Head of caudate nucleus (tissue), 42 donors: ENCODE data around the gene EIPR1.
"Not testable (repeated sequence)": the region's sequence is repeated elsewhere in the genome, so short reads cannot be mapped to it uniquely, and the experiment has no call there.

Source experiments
- DNase-seq, 42 donors: peaks; one replicate each; pipeline versions ENCODE4 v3.0.0 to v3.0.0-alpha.2; 2020 to 2021; ENCODE audit warnings: mixed read lengths in 7 of 42
- intact Hi-C: fragments of 100-400 bp; cut with DNase I; formaldehyde crosslinking; loops from one replicate; pipeline ENCODE4 v1.15.0; 2022

Gene EIPR1

GRCh38 chr2:3369340-3370181, 8.1 kb downstream of the EIPR1 start:
- DNase-seq, intact Hi-C loops: not testable (repeated sequence)

- intact Hi-C loops, result no loop called here
- DNase-seq, result no peak
Observed at GRCh38 chr2:3368261-3368722, 9.3 kb downstream of the EIPR1 start.

GRCh38 chr2:3365219-3365618, 12.4 kb downstream of the EIPR1 start:
- DNase-seq, result no peak
- intact Hi-C loops, result no loop called here

- no peak for DNase-seq
- intact Hi-C loops, result no loop called here
Observed at GRCh38 chr2:3361518-3362389, 15.9 kb downstream of the EIPR1 start.

- intact Hi-C loops, result no loop called here
- peak in 14 of 42 donors; percentile 19 to 68 (median 38) for DNase-seq
Observed at GRCh38 chr2:3357926-3358325, 19.7 kb downstream of the EIPR1 start.

- intact Hi-C loops, DNase-seq: not testable (repeated sequence)
Observed at GRCh38 chr2:3357446-3357845, 20.2 kb downstream of the EIPR1 start.

- intact Hi-C loops, result no loop called here
- DNase-seq, result no peak
Observed at GRCh38 chr2:3356799-3357198, 20.8 kb downstream of the EIPR1 start.

- DNase-seq, result peak in 1 of 42 donors; percentile 3
- intact Hi-C loops, result no loop called here
Observed at GRCh38 chr2:3355951-3356569, 21.6 kb downstream of the EIPR1 start.

GRCh38 chr2:3354986-3355385, 22.6 kb downstream of the EIPR1 start:
- peak in 1 of 42 donors; percentile 3 for DNase-seq
- intact Hi-C loops, result no loop called here

GRCh38 chr2:3349211-3349693, 28.4 kb downstream of the EIPR1 start:
- intact Hi-C loops, result no loop called here
- peak; percentile 36 to 86 (median 67) for DNase-seq

GRCh38 chr2:3348767-3349166, 28.9 kb downstream of the EIPR1 start:
- intact Hi-C loops, result no loop called here
- peak in 24 of 42 donors; percentile 11 to 58 (median 36) for DNase-seq

GRCh38 chr2:3345621-3346020, 32.0 kb downstream of the EIPR1 start:
- intact Hi-C loops, result no loop called here

GRCh38 chr2:3344897-3345296, 32.7 kb downstream of the EIPR1 start:
- intact Hi-C loops, result no loop called here
- DNase-seq, result no peak

More at GRCh38 chr2:3345621-3346020, 32.0 kb downstream of the EIPR1 start:
- peak in 1 of 42 donors; percentile 5 for DNase-seq

- intact Hi-C loops, result no loop called here
Observed at GRCh38 chr2:3343012-3343411, 34.6 kb downstream of the EIPR1 start.

GRCh38 chr2:3342324-3342723, 35.3 kb downstream of the EIPR1 start:
- intact Hi-C loops, result no loop called here
- no peak for DNase-seq

More at GRCh38 chr2:3343012-3343411, 34.6 kb downstream of the EIPR1 start:
- no peak for DNase-seq

GRCh38 chr2:3341336-3341735, 36.3 kb downstream of the EIPR1 start:
- no peak for DNase-seq
- intact Hi-C loops, result no loop called here

- intact Hi-C loops, result no loop called here
Observed at GRCh38 chr2:3340144-3340543, 37.5 kb downstream of the EIPR1 start.

GRCh38 chr2:3338340-3338739, 39.3 kb downstream of the EIPR1 start:
- no peak for DNase-seq
- intact Hi-C loops, result no loop called here

More at GRCh38 chr2:3340144-3340543, 37.5 kb downstream of the EIPR1 start:
- DNase-seq, result no peak

- DNase-seq, result no peak
- intact Hi-C loops, result no loop called here
Observed at GRCh38 chr2:3336844-3337243, 40.8 kb downstream of the EIPR1 start.
